Measurements from ENCODE around the gene PPP2R2C. TPM values are rescaled to one million over a fixed set of nuclear protein-coding genes. Genes with fewer than 3 reads are reported as not detected.

PPP2R2C gene
- total RNA-seq, 2 donors from 2014 or later, result 0.14 to 0.41 TPM

- H3K4me3 ChIP-seq, result no peak overlapping the region
- TF ChIP-seq CTCF (IDR thresholded peaks at IDR 0.05), result no peak
- no peak for ATAC-seq (ENCODE audit: insufficient number of reproducible peaks, low FRiP score, low read depth)
- no peaks in the 10 kb centered on the region for H3K27me3 ChIP-seq (replicated peaks; ENCODE audit: insufficient read depth)
- H3K4me1 ChIP-seq (ENCODE audit: control insufficient read depth in 1 of 2, low read depth in 2 of 2), result peaks cover 8 to 18% of the 10 kb centered on the region in 2 donors
- no peak for DNase-seq (ENCODE audit: low spot score)
- no peaks in the 10 kb centered on the region for H3K36me3 ChIP-seq
- no peaks in the 10 kb centered on the region for H3K9me3 ChIP-seq
- no peak overlapping the region for H3K27ac ChIP-seq
Observed at GRCh38 chr4:6472008-6472386, 417 bp downstream of the PPP2R2C start.

- H3K9me3 ChIP-seq, result no peaks in the 10 kb centered on the region
- no peak for TF ChIP-seq CTCF (IDR thresholded peaks at IDR 0.05)
- H3K27me3 ChIP-seq (replicated peaks; ENCODE audit: insufficient read depth), result no peaks in the 10 kb centered on the region
- H3K4me1 ChIP-seq (ENCODE audit: control insufficient read depth in 1 of 2, low read depth in 2 of 2), result peaks cover 8 to 18% of the 10 kb centered on the region in 2 donors
- H3K36me3 ChIP-seq, result no peaks in the 10 kb centered on the region
- ATAC-seq (ENCODE audit: insufficient number of reproducible peaks, low FRiP score, low read depth) (no peak), DNase-seq (ENCODE audit: low spot score) (no peak)
- no peak overlapping the region for H3K27ac ChIP-seq
- H3K4me3 ChIP-seq, result peak overlapping the region; percentile 73
Observed at GRCh38 chr4:6471307-6472007, 957 bp downstream of the PPP2R2C start.

GRCh38 chr4:6470502-6471306 is 1.7 kb downstream of the PPP2R2C start:
- Histone ChIP-seq H3K4me3 (peak overlapping the region; percentile 73), H3K36me3 (no peaks in the 10 kb centered on the region), H3K4me1 (ENCODE audit: control insufficient read depth in 1 of 2, low read depth in 2 of 2) (peaks cover 8 to 18% of the 10 kb centered on the region in 2 donors), H3K9me3 (no peaks in the 10 kb centered on the region), H3K27me3 (replicated peaks; ENCODE audit: insufficient read depth) (no peaks in the 10 kb centered on the region), H3K27ac (no peak overlapping the region)
- no peak for TF ChIP-seq CTCF (IDR thresholded peaks at IDR 0.05)
- DNase-seq (ENCODE audit: low spot score) (no peak), ATAC-seq (ENCODE audit: insufficient number of reproducible peaks, low FRiP score, low read depth) (no peak)

- Histone ChIP-seq H3K9me3 (no peaks in the 10 kb centered on the region), H3K4me3 (peak overlapping the region; percentile 73), H3K27me3 (replicated peaks; ENCODE audit: insufficient read depth) (no peaks in the 10 kb centered on the region), H3K4me1 (ENCODE audit: control insufficient read depth in 1 of 2, low read depth in 2 of 2) (peaks cover 8 to 18% of the 10 kb centered on the region in 2 donors), H3K27ac (no peak overlapping the region), H3K36me3 (no peaks in the 10 kb centered on the region)
- DNase-seq (ENCODE audit: low spot score), result no peak
- no peak for ATAC-seq (ENCODE audit: insufficient number of reproducible peaks, low FRiP score, low read depth)
- no peak for TF ChIP-seq CTCF (IDR thresholded peaks at IDR 0.05)
Observed at GRCh38 chr4:6469898-6470501, 2.4 kb downstream of the PPP2R2C start.

GRCh38 chr4:6469144-6469543 is 3.3 kb downstream of the PPP2R2C start:
- H3K4me1 ChIP-seq (ENCODE audit: control insufficient read depth in 1 of 2, low read depth in 2 of 2), result peaks cover 8 to 18% of the 10 kb centered on the region in 2 donors
- H3K27me3 ChIP-seq (replicated peaks; ENCODE audit: insufficient read depth), result no peaks in the 10 kb centered on the region
- TF ChIP-seq CTCF (IDR thresholded peaks at IDR 0.05), result no peak
- no peak for ATAC-seq (ENCODE audit: insufficient number of reproducible peaks, low FRiP score, low read depth)
- no peaks in the 10 kb centered on the region for H3K9me3 ChIP-seq
- DNase-seq (ENCODE audit: low spot score), result no peak
- H3K36me3 ChIP-seq, result no peaks in the 10 kb centered on the region
- no peak overlapping the region for H3K4me3 ChIP-seq
- H3K27ac ChIP-seq, result no peak overlapping the region
